ENCODE results near the gene RDH5.

RDH5 gene

GRCh38 chr12:55728186-55728938, 8.2 kb downstream of the RDH5 start:
- peak; percentile 62 for DNase-seq (ENCODE audit: low spot score)

- peak; percentile 87 for DNase-seq (ENCODE audit: low spot score)
These were observed 9.0 kb downstream of the RDH5 start, which contains the start of gene CD63 for GRCh38 chr12:55728939-55729818. Gene CD63 (minus strand): TSS chr12:55729009. CDS start chr12:55728341, 668 bp downstream.

- DNase-seq (ENCODE audit: low spot score), result peak; percentile 65
These were observed 9.9 kb downstream of the RDH5 start for GRCh38 chr12:55729819-55730818.

GRCh38 chr12:55732288-55732687, 12.1 kb downstream of the RDH5 start:
- DNase-seq (ENCODE audit: low spot score), result no peak

- DNase-seq (ENCODE audit: low spot score), result no peak
These were observed 12.9 kb downstream of the RDH5 start for GRCh38 chr12:55733021-55733555.

- DNase-seq (ENCODE audit: low spot score), result no peak
These were observed 13.7 kb downstream of the RDH5 start for GRCh38 chr12:55733858-55734257.

- DNase-seq (ENCODE audit: low spot score), result no peak
These were observed 14.4 kb downstream of the RDH5 start for GRCh38 chr12:55734595-55734994.

- DNase-seq (ENCODE audit: low spot score), result no peak
These were observed 15.9 kb downstream of the RDH5 start for GRCh38 chr12:55736076-55736475.

- DNase-seq (ENCODE audit: low spot score), result peak; percentile 91
These were observed 16.8 kb downstream of the RDH5 start for GRCh38 chr12:55736780-55737580.

GRCh38 chr12:55737581-55738122, 17.5 kb downstream of the RDH5 start:
- no peak for DNase-seq (ENCODE audit: low spot score)

GRCh38 chr12:55738123-55739024, 18.2 kb downstream of the RDH5 start:
- DNase-seq (ENCODE audit: low spot score), result peak; percentile 77

- DNase-seq (ENCODE audit: low spot score), result no peak
These were observed 18.8 kb downstream of the RDH5 start for GRCh38 chr12:55739025-55739378.

GRCh38 chr12:55741931-55742680, 21.9 kb downstream of the RDH5 start:
- no peak for DNase-seq (ENCODE audit: low spot score)

GRCh38 chr12:55742719-55743405, 22.7 kb downstream of the RDH5 start, which contains the start of gene GDF11:
Gene GDF11 (plus strand): TSS chr12:55743122. CDS start chr12:55743317, 195 bp downstream.
- peak; percentile 64 for DNase-seq (ENCODE audit: low spot score)

- peak; percentile 60 for DNase-seq (ENCODE audit: low spot score)
These were observed 23.5 kb downstream of the RDH5 start for GRCh38 chr12:55743406-55744339.

GRCh38 chr12:55744340-55745030, 24.3 kb downstream of the RDH5 start:
- no peak for DNase-seq (ENCODE audit: low spot score)

All from SW480 (cell line).